SK-N-SH treated with all-trans-retinoic acid at 6 μM for 48 hours (cell line): ENCODE measurements around the gene TBC1D22B.

Source experiments
- ATAC-seq: fragments of 200-7000 bp; cut with Tn5 transposase; 3 replicates; pipeline ENCODE4 v1.9.1; 2020; ENCODE audit warnings: mild to moderate bottlenecking, moderate library complexity
- ARNTL ChIP-seq: fragments of 450-650 bp; formaldehyde crosslinking; IDR thresholded peaks from 2 replicates; pipeline ENCODE4 v1.5.0; 2020; ENCODE audit warnings: low read depth, mild to moderate bottlenecking, moderate library complexity, borderline replicate concordance
- BACH2 ChIP-seq: fragments of 250-450 bp; sonication (Bioruptor Pico); IDR thresholded peaks from 2 replicates; pipeline ENCODE4 v1.9.0; 2021; ENCODE audit warnings: mild to moderate bottlenecking, borderline replicate concordance
- CSDC2 ChIP-seq: fragments of 250-450 bp; sonication (Bioruptor Pico); IDR thresholded peaks from 2 replicates; pipeline ENCODE4 v1.5.0; 2020; ENCODE audit warnings: mild to moderate bottlenecking, moderate library complexity
- ESRRG ChIP-seq: fragments of 250-450 bp; sonication (Bioruptor Pico); IDR thresholded peaks from 2 replicates; pipeline ENCODE4 v1.6.1; 2021; ENCODE audit warnings: mild to moderate bottlenecking
- GLIS3 ChIP-seq: fragments of 250-450 bp; sonication (Bioruptor Pico); IDR thresholded peaks from 2 replicates; pipeline ENCODE4 v1.5.0; 2020; ENCODE audit warnings: mild to moderate bottlenecking, moderate library complexity
- ISL1 ChIP-seq: fragments of 250-450 bp; sonication (Bioruptor Pico); IDR thresholded peaks from 2 replicates; pipeline ENCODE4 v2.1.2; 2022; ENCODE audit warnings: mild to moderate bottlenecking, moderate library complexity
- PPARA ChIP-seq: fragments of 250-450 bp; sonication (Bioruptor Pico); IDR thresholded peaks from 2 replicates; pipeline ENCODE4 v1.5.0; 2020; ENCODE audit warnings: mild to moderate bottlenecking, borderline replicate concordance
- RARB ChIP-seq: fragments of 250-450 bp; sonication (Bioruptor Pico); IDR thresholded peaks from 2 replicates; pipeline ENCODE4 v1.8.0; 2021; ENCODE audit warnings: mild to moderate bottlenecking, moderate library complexity
- TOX ChIP-seq: fragments of 250-450 bp; sonication (Bioruptor Pico); IDR thresholded peaks from 2 replicates; pipeline ENCODE4 v1.8.0; 2021; ENCODE audit warnings: mild to moderate bottlenecking, moderate library complexity, borderline replicate concordance
- ZC3H10 ChIP-seq: fragments of 250-450 bp; sonication (Bioruptor Pico); IDR thresholded peaks from 2 replicates; pipeline ENCODE4 v1.5.1; 2021; ENCODE audit warnings: mild to moderate bottlenecking, moderate library complexity
- ZFP3 ChIP-seq: fragments of 250-450 bp; sonication (Bioruptor Pico); IDR thresholded peaks from 2 replicates; pipeline ENCODE4 v1.5.0; 2020; ENCODE audit warnings: mild to moderate bottlenecking, moderate library complexity
- ZFP30 ChIP-seq: fragments of 450-650 bp; formaldehyde crosslinking; IDR thresholded peaks from 2 replicates; pipeline ENCODE4 v1.5.0; 2022; ENCODE audit warnings: mild to moderate bottlenecking, moderate library complexity
- ZNF565 ChIP-seq: fragments of 450-650 bp; formaldehyde crosslinking; conservative IDR thresholded peaks from 2 replicates; pipeline ENCODE4 v1.5.0; 2020; ENCODE audit warnings: low read depth, mild to moderate bottlenecking, moderate library complexity
- ZNF70 ChIP-seq: fragments of 450-650 bp; formaldehyde crosslinking; IDR thresholded peaks from 2 replicates; pipeline ENCODE4 v1.5.0; 2020; ENCODE audit warnings: mild to moderate bottlenecking, moderate library complexity
- ZNF8 ChIP-seq: fragments of 450-650 bp; formaldehyde crosslinking; IDR thresholded peaks from 2 replicates; pipeline ENCODE4 v1.5.0; 2020; ENCODE audit warnings: mild to moderate bottlenecking, moderate library complexity
- TF ChIP-seq, protein P1 (sequence below): fragments of 250-450 bp; sonication (Bioruptor Pico); IDR thresholded peaks from 2 replicates; pipeline ENCODE4 v1.8.0; 2020; ENCODE audit warnings: mild to moderate bottlenecking, moderate library complexity, borderline replicate concordance
- TF ChIP-seq, protein P2 (sequence below): fragments of 250-450 bp; sonication (Bioruptor Pico); IDR thresholded peaks from 2 replicates; pipeline ENCODE4 v1.5.0; 2020; ENCODE audit warnings: mild to moderate bottlenecking, moderate library complexity
- TF ChIP-seq, protein P3 (sequence below): fragments of 250-450 bp; sonication (Bioruptor Pico); IDR thresholded peaks from 2 replicates; pipeline ENCODE4 v1.5.1; 2020; ENCODE audit warnings: low read depth, mild to moderate bottlenecking, moderate library complexity

Gene TBC1D22B

DNA sequence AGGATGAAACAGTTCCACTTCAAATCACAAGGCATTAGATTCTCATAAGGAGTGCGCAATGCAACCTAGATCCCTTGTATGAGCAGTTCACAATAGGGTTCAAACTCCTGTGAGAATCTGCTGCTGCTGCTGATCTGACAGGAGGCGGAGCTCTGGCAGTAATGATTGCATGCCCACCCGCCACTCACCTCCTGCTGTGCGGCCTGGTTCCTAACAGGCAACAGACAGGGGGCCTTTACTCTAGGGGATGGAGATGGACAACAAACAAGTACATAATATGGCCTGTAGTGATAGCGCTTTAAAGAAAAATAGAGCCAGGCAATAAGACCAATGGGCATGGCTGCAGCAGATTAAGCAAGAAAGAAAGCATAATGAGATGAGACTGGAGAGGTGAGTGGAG lies 2.7 kb upstream of the TBC1D22B start:
- ATAC-seq = no peak
- TF ChIP-seq ZC3H10 (CRISPR knock-in tag) (no peak), GLIS3 (CRISPR knock-in tag) (no peak), ZNF70 (CRISPR knock-in tag) (no peak), ISL1 (CRISPR knock-in tag) (no peak), TOX (CRISPR knock-in tag) (no peak)
- TF ChIP-seq, protein P1, sequence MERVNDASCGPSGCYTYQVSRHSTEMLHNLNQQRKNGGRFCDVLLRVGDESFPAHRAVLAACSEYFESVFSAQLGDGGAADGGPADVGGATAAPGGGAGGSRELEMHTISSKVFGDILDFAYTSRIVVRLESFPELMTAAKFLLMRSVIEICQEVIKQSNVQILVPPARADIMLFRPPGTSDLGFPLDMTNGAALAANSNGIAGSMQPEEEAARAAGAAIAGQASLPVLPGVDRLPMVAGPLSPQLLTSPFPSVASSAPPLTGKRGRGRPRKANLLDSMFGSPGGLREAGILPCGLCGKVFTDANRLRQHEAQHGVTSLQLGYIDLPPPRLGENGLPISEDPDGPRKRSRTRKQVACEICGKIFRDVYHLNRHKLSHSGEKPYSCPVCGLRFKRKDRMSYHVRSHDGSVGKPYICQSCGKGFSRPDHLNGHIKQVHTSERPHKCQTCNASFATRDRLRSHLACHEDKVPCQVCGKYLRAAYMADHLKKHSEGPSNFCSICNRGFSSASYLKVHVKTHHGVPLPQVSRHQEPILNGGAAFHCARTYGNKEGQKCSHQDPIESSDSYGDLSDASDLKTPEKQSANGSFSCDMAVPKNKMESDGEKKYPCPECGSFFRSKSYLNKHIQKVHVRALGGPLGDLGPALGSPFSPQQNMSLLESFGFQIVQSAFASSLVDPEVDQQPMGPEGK (CRISPR knock-in tag) = no peak

DNA sequence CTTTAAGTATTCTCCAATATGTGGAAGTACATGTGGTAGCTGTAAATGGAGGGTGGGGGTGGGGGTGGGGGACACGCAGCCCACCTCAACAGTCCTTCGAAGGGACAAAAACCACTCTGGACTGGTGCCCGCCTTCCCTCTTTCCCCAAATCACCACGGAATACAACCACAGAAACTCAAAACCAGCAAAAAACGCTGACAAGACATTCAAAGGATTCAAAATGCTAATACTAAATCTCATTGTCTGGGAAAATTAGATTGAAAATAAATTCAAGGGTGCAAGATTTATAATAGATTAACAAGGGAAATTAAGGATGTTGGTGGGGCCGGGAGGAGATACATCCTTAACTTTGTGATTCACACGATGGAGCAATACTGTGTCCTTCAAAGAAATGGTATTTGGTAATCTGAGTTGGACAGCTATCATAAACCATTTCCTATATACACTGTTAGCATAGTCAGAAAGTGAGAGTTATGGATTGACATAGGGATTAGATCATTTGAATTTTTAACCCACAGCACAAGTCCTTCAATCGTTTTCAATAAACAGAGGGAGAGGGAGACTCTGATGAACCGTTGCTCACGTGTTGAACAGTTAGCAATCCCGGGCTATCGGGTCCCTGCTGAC lies 766 bp upstream of the TBC1D22B start:
- no peak for ATAC-seq
- no peak for TF ChIP-seq PPARA (CRISPR knock-in tag)
- TF ChIP-seq, all 23 proteins: peak for 0

- no peak for ATAC-seq
- TF ChIP-seq, protein P1 (CRISPR knock-in tag) = no peak
Measured at GRCh38 chr6:37257320-37257633, 295 bp upstream of the TBC1D22B start.

GRCh38 chr6:37258405-37259105 lies 983 bp downstream of the TBC1D22B start:
- no peak; the same call in 2 of the 3 replicates for ATAC-seq
- no peak for TF ChIP-seq ZC3H10 (CRISPR knock-in tag)
- no peak for TF ChIP-seq ZNF565 (CRISPR knock-in tag)
- TF ChIP-seq ZNF8 (CRISPR knock-in tag) = no peak
- TF ChIP-seq GLIS3 (CRISPR knock-in tag) = no peak
- no peak for TF ChIP-seq CSDC2 (CRISPR knock-in tag)

DNA sequence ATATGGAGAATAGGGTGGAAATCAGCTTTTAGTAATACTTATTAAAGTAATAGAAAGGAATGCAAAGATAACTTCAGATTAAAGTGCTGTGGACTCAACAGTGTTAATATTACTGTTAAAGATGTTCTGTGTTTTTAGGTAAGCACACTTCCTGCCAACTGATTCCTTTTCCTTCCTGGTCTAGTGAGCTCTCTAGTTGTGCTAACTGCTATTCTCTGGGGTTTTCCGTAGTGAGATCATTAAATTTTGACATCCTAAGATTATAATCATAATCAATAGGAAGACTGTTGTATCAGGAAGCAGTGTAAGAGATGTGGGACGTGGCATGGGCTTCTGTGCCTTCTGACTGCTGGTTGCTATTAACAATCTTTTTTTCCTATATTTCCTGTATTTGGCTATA lies 1.6 kb downstream of the TBC1D22B start:
- TF ChIP-seq RARB (CRISPR knock-in tag) (no peak), PPARA (CRISPR knock-in tag) (no peak), ESRRG (no peak), ZFP30 (CRISPR knock-in tag) (no peak), ZNF8 (CRISPR knock-in tag) (no peak), ZNF70 (CRISPR knock-in tag) (no peak), ZFP3 (CRISPR knock-in tag) (no peak), ZNF565 (CRISPR knock-in tag) (no peak), ARNTL (CRISPR knock-in tag) (no peak), ISL1 (CRISPR knock-in tag) (no peak), TOX (CRISPR knock-in tag) (no peak), GLIS3 (CRISPR knock-in tag) (no peak), BACH2 (CRISPR knock-in tag) (no peak), ZC3H10 (CRISPR knock-in tag) (no peak)
- TF ChIP-seq, protein P2, sequence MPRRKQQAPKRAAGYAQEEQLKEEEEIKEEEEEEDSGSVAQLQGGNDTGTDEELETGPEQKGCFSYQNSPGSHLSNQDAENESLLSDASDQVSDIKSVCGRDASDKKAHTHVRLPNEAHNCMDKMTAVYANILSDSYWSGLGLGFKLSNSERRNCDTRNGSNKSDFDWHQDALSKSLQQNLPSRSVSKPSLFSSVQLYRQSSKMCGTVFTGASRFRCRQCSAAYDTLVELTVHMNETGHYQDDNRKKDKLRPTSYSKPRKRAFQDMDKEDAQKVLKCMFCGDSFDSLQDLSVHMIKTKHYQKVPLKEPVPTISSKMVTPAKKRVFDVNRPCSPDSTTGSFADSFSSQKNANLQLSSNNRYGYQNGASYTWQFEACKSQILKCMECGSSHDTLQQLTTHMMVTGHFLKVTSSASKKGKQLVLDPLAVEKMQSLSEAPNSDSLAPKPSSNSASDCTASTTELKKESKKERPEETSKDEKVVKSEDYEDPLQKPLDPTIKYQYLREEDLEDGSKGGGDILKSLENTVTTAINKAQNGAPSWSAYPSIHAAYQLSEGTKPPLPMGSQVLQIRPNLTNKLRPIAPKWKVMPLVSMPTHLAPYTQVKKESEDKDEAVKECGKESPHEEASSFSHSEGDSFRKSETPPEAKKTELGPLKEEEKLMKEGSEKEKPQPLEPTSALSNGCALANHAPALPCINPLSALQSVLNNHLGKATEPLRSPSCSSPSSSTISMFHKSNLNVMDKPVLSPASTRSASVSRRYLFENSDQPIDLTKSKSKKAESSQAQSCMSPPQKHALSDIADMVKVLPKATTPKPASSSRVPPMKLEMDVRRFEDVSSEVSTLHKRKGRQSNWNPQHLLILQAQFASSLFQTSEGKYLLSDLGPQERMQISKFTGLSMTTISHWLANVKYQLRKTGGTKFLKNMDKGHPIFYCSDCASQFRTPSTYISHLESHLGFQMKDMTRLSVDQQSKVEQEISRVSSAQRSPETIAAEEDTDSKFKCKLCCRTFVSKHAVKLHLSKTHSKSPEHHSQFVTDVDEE (CRISPR knock-in tag) = no peak
- TF ChIP-seq, protein P3, sequence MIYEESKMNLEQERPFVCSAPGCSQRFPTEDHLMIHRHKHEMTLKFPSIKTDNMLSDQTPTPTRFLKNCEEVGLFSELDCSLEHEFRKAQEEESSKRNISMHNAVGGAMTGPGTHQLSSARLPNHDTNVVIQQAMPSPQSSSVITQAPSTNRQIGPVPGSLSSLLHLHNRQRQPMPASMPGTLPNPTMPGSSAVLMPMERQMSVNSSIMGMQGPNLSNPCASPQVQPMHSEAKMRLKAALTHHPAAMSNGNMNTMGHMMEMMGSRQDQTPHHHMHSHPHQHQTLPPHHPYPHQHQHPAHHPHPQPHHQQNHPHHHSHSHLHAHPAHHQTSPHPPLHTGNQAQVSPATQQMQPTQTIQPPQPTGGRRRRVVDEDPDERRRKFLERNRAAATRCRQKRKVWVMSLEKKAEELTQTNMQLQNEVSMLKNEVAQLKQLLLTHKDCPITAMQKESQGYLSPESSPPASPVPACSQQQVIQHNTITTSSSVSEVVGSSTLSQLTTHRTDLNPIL (CRISPR knock-in tag) = no peak
- TF ChIP-seq, protein P1 (CRISPR knock-in tag) = no peak
- ATAC-seq = no peak
